Prostate gland (tissue), 2 donors: ENCODE results near the gene FMN2. TPM values are rescaled to one million over a fixed set of nuclear protein-coding genes. Genes with fewer than 3 reads are reported as not detected.
"Not testable (repeated sequence)": the region's sequence is repeated elsewhere in the genome, so short reads cannot be mapped to it uniquely, and the experiment has no call there.

Source experiments
- DNase-seq: peaks from one replicate; pipeline ENCODE4 v3.0.0-alpha.2; 2019; ENCODE audit warnings: low spot score
- H3K27ac ChIP-seq, 2 donors: fragments of 200-600 bp; sonication (generic); 2 replicates each; pipeline ENCODE4 v1.5.1; 2017 to 2019
- H3K27me3 ChIP-seq: fragments of 200-600 bp; sonication (generic); replicated peaks from 2 replicates; pipeline ENCODE4 v1.5.1; 2019; ENCODE audit not compliant: insufficient read depth
- H3K36me3 ChIP-seq, 2 donors: fragments of 200-600 bp; sonication (generic); 1 replicate in 1 of 2; 2 replicates in 1 of 2; pipeline versions ENCODE4 v1.5.1 to v1.8.1; 2017 to 2019
- H3K4me1 ChIP-seq: fragments of 200-600 bp; sonication (generic); replicated peaks from 2 replicates; pipeline ENCODE4 v1.5.1; 2019
- H3K4me3 ChIP-seq, 2 donors: fragments of 200-600 bp; sonication (generic); 2 replicates each; pipeline ENCODE4 v1.5.1; 2017 to 2019
- H3K9me3 ChIP-seq: fragments of 200-600 bp; sonication (generic); 2 replicates; pipeline ENCODE4 v1.5.1; 2017
- POLR2A ChIP-seq: fragments of 450-650 bp; IDR thresholded peaks from one replicate; pipeline ENCODE4 v1.6.1; 2016; ENCODE audit warnings: antibody characterized with exemption, mild to moderate bottlenecking
- POLR2AphosphoS5 ChIP-seq: sonication (generic); formaldehyde crosslinking; IDR thresholded peaks from one replicate; pipeline ENCODE4 v1.6.1; 2017; ENCODE audit warnings: antibody characterized with exemption
- WGBS: methylation state at CpG from one replicate; pipeline ENCODE4 v1.1.5; 2018; 5-methylcytosine and 5-hydroxymethylcytosine counted together
- intact Hi-C: fragments of 100-400 bp; cut with DNase I; formaldehyde crosslinking; loops from one replicate; pipeline ENCODE4 v1.14.2; 2022
- total RNA-seq, 2 donors: library from RNA; depleted of rRNA; stranded (reverse); fragments of >200 nt; gene quantifications; one replicate each; pipeline ENCODE4 v1.1.0, GENCODE V29; 2016
- TF ChIP-seq, protein P1 (sequence below), 4 experiments: fragments of 200-600 bp in 2 of 4; fragments of 450-650 bp in 2 of 4; sonication (generic) in 2 of 4; IDR thresholded peaks; 1 replicate in 3 of 4; 2 replicates in 1 of 4; pipeline ENCODE4 v1.5.1; 2016 to 2019; ENCODE audit warnings: antibody characterized with exemption in 4 of 4, mild to moderate bottlenecking in 2 of 4, moderate library complexity in 2 of 4

The FMN2 gene
- total RNA-seq, 2 donors from 2014 or later: 0.27 to 4.8 TPM

DNA sequence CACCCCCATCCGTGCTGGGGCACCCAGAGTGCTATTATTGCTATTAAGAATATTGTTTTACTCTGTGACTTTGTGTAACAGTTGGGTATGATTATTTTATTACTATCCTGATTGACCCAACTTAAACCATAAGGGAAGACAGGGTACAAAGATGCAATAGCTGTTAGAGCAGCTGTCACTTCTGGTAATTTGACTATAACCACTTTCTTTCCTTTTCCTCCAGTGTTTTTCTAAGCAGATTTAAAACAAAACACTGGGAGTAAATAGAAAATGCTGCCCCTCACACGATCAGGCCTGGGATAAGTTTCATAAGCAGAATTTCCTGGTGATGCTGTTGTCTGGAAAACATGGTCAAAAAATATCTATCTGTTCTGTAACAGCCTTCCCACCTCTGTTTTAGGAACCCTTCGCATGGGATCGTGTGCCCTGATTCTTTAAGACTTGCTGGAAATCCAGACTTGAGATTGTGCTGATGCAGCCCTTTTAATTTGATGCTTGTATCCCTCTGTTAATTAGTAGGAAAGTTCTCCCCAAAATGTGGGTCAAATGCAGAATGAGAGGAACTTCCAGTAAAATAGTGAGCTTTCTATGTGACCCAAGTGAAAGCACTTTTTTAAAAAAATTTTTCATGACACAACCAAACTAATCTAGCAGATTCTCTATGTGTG lies 165.3 kb downstream of the FMN2 start:
- Histone ChIP-seq H3K27me3 (no peaks in the 10 kb centered on the region), H3K36me3 (no peaks in the 10 kb centered on the region), H3K4me1 (no peaks in the 10 kb centered on the region), H3K4me3 (no peak overlapping the region), H3K9me3 (no peaks in the 10 kb centered on the region), H3K27ac (no peak overlapping the region)
- intact Hi-C loops: no loop called here
- DNase-seq: no peak
- TF ChIP-seq, protein P1, sequence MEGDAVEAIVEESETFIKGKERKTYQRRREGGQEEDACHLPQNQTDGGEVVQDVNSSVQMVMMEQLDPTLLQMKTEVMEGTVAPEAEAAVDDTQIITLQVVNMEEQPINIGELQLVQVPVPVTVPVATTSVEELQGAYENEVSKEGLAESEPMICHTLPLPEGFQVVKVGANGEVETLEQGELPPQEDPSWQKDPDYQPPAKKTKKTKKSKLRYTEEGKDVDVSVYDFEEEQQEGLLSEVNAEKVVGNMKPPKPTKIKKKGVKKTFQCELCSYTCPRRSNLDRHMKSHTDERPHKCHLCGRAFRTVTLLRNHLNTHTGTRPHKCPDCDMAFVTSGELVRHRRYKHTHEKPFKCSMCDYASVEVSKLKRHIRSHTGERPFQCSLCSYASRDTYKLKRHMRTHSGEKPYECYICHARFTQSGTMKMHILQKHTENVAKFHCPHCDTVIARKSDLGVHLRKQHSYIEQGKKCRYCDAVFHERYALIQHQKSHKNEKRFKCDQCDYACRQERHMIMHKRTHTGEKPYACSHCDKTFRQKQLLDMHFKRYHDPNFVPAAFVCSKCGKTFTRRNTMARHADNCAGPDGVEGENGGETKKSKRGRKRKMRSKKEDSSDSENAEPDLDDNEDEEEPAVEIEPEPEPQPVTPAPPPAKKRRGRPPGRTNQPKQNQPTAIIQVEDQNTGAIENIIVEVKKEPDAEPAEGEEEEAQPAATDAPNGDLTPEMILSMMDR (IDR thresholded peaks at IDR 0.05): no peak
- TF ChIP-seq POLR2A (no peak), POLR2AphosphoS5 (no peak)
- 79% methylated on average over 4 of the region's 4 CpGs for WGBS

GRCh38 chr1:240258910-240259309 lies 167.2 kb downstream of the FMN2 start:
- DNase-seq: no peak
- WGBS: 94% methylated on average over 3 of the region's 3 CpGs
- Histone ChIP-seq H3K27ac (no peak overlapping the region), H3K27me3 (no peaks in the 10 kb centered on the region), H3K9me3 (no peaks in the 10 kb centered on the region), H3K4me1 (no peaks in the 10 kb centered on the region), H3K4me3 (no peak overlapping the region), H3K36me3 (no peaks in the 10 kb centered on the region)
- TF ChIP-seq, protein P1 (IDR thresholded peaks at IDR 0.05): no peak
- TF ChIP-seq POLR2A (no peak), POLR2AphosphoS5 (no peak)
- intact Hi-C loops: no loop called here

DNA sequence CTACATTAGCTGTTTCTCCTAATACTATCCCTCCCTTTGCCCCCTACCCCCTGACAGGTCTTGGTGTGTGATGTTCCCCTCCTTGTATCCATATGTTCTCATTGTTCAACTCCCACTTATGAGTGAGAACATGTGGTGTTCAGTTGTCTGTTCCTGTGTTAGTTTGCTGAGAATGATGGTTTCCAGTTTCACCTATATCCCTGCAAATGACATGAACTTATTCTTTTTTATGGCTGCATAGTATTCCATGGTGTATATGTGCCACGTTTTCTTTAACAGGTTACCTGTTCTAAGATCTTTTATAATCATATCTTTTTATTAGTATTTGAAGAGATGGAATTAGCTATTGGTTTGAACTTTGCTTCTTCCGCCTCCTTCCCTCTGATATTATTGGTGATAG lies 172.8 kb downstream of the FMN2 start:
- H3K4me3 ChIP-seq, H3K9me3 ChIP-seq, H3K27ac ChIP-seq, DNase-seq, intact Hi-C loops, H3K36me3 ChIP-seq, H3K4me1 ChIP-seq, H3K27me3 ChIP-seq: not testable (repeated sequence)
- 87% methylated on average over 2 of the region's 2 CpGs for WGBS

GRCh38 chr1:240271081-240271480 lies 179.4 kb downstream of the FMN2 start:
- DNase-seq: no peak
- no peak overlapping the region for H3K4me3 ChIP-seq
- no peaks in the 10 kb centered on the region for H3K4me1 ChIP-seq
- no peaks in the 10 kb centered on the region for H3K9me3 ChIP-seq
- no peak overlapping the region for H3K27ac ChIP-seq
- no peaks in the 10 kb centered on the region for H3K27me3 ChIP-seq
- intact Hi-C loops: no loop called here
- H3K36me3 ChIP-seq: no peaks in the 10 kb centered on the region
- TF ChIP-seq, protein P1 (IDR thresholded peaks at IDR 0.05): no peak
- TF ChIP-seq POLR2A (no peak), POLR2AphosphoS5 (no peak)
- 65% methylated on average over 2 of the region's 2 CpGs for WGBS

DNA sequence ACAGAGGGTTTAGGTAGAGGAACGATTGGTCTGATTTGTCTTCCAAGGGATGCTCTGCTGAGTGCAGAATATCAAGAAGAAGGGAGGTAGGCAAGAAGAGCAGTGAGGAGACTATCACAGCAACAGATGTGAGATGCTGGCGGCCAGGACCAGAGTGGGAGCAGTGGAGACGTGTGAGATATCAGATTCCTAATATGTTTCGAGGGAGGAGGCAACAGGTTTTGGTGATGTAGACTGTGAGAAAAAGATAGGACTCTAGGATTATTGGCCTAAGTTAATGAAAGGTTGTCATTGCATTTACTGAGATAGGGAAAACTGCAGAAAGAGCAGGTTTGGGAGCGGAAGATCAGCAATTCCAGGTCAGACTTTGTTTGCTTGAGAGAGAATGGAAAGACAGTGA lies 182.9 kb downstream of the FMN2 start:
- Histone ChIP-seq H3K36me3 (no peaks in the 10 kb centered on the region), H3K27me3 (no peaks in the 10 kb centered on the region), H3K9me3 (no peaks in the 10 kb centered on the region), H3K4me3 (no peak overlapping the region), H3K27ac (no peak overlapping the region), H3K4me1 (no peaks in the 10 kb centered on the region)
- intact Hi-C loops: no loop called here
- TF ChIP-seq POLR2AphosphoS5 (no peak), POLR2A (no peak)
- TF ChIP-seq, protein P1 (IDR thresholded peaks at IDR 0.05): no peak
- whole genome bisulfite sequencing: 82% methylated on average over 5 of the region's 5 CpGs
- no peak for DNase-seq

GRCh38 chr1:240275219-240275618 lies 183.5 kb downstream of the FMN2 start:
- H3K4me1 ChIP-seq, H3K4me3 ChIP-seq, H3K27me3 ChIP-seq, DNase-seq, intact Hi-C loops, H3K36me3 ChIP-seq, H3K9me3 ChIP-seq, H3K27ac ChIP-seq: not testable (repeated sequence)
